NCI-H2081 (cell line): ENCODE results near the gene UPK1A.
"Not testable (repeated sequence)": the region's sequence is repeated elsewhere in the genome, so short reads cannot be mapped to it uniquely, and the experiment has no call there.

Experiments
- DNase-seq, 2 experiments: peaks; one replicate each; lab custom pipeline; 2025; lab: John Stamatoyannopoulos, UW

UPK1A gene

GRCh38 chr19:35644206-35644986 is 21.9 kb upstream of the UPK1A start:
- DNase-seq: peak; percentile 92

GRCh38 chr19:35644987-35645679 is 21.2 kb upstream of the UPK1A start:
- peak; percentile 29 to 46 for DNase-seq

- no peak for DNase-seq
Measured at GRCh38 chr19:35645680-35646511, 20.4 kb upstream of the UPK1A start.

GRCh38 chr19:35648017-35648961 is 18.0 kb upstream of the UPK1A start, which contains the start of gene COX6B1:
COX6B1 (plus strand) TSS chr19:35648323; CDS start chr19:35651244, 2,921 bp downstream.
- peak; percentile 95 to 99 for DNase-seq

GRCh38 chr19:35650581-35650980 is 15.7 kb upstream of the UPK1A start:
- DNase-seq: no peak

- not testable (repeated sequence) for DNase-seq
Measured at GRCh38 chr19:35654828-35655227, 11.5 kb upstream of the UPK1A start.

GRCh38 chr19:35655600-35655999 is 10.7 kb upstream of the UPK1A start:
- no peak for DNase-seq

GRCh38 chr19:35656700-35657099 is 9.6 kb upstream of the UPK1A start:
- DNase-seq: no peak

GRCh38 chr19:35657904-35658700 is 8.2 kb upstream of the UPK1A start:
- no peak for DNase-seq

GRCh38 chr19:35661995-35662340 is 4.3 kb upstream of the UPK1A start:
- DNase-seq: no peak

GRCh38 chr19:35663981-35664380 is 2.3 kb upstream of the UPK1A start:
- DNase-seq: no peak

GRCh38 chr19:35665157-35665556 is 1.2 kb upstream of the UPK1A start:
- DNase-seq: no peak

- DNase-seq: no peak
Measured at GRCh38 chr19:35665604-35666003, 713 bp upstream of the UPK1A start.

GRCh38 chr19:35669566-35669965 is 3.2 kb downstream of the UPK1A start:
- DNase-seq: no peak

GRCh38 chr19:35669974-35670373 is 3.7 kb downstream of the UPK1A start:
- no peak for DNase-seq

GRCh38 chr19:35670686-35671085 is 4.4 kb downstream of the UPK1A start:
- DNase-seq: no peak

GRCh38 chr19:35671818-35672217 is 5.5 kb downstream of the UPK1A start:
- peak in 1 of 2 experiments; percentile 4 for DNase-seq

- no peak for DNase-seq
Measured at GRCh38 chr19:35673121-35673804, 6.9 kb downstream of the UPK1A start.

GRCh38 chr19:35675589-35676140 is 9.3 kb downstream of the UPK1A start:
- DNase-seq: no peak

GRCh38 chr19:35689836-35690235 is 23.5 kb downstream of the UPK1A start:
- no peak for DNase-seq
